WI38 (cell line): ENCODE data around the gene KRTAP10-5.
"Not testable (repeated sequence)": the region's sequence is repeated elsewhere in the genome, so short reads cannot be mapped to it uniquely, and the experiment has no call there.

Experiments
- H3K4me3 ChIP-seq: 2 replicates; pipeline ENCODE4 v1.5.1; 2011; ENCODE audit warnings: low read depth, mild to moderate bottlenecking, control low read depth, low read length
- CTCF ChIP-seq: IDR thresholded peaks from 2 replicates; pipeline ENCODE4 v1.5.1; 2012; ENCODE audit warnings: low read depth, mild to moderate bottlenecking, control low read depth, low read length

The KRTAP10-5 gene

GRCh38 chr21:44614961-44615391 is 34.6 kb upstream of the KRTAP10-5 start:
- TF ChIP-seq CTCF = no peak
- no peak overlapping the region for H3K4me3 ChIP-seq

- H3K4me3 ChIP-seq = no peak overlapping the region
- TF ChIP-seq CTCF = no peak
Measured at GRCh38 chr21:44614161-44614631, 33.8 kb upstream of the KRTAP10-5 start.

- no peak for TF ChIP-seq CTCF
- no peak overlapping the region for H3K4me3 ChIP-seq
Measured at GRCh38 chr21:44613386-44614155, 33.2 kb upstream of the KRTAP10-5 start.

GRCh38 chr21:44612669-44613229 is 32.3 kb upstream of the KRTAP10-5 start:
- no peak for TF ChIP-seq CTCF
- H3K4me3 ChIP-seq = no peak overlapping the region

- TF ChIP-seq CTCF = no peak
- H3K4me3 ChIP-seq = no peak within 1 kb of the TSS
Measured at GRCh38 chr21:44612029-44612486, 31.7 kb upstream of the KRTAP10-5 start, which contains the start of gene KRTAP10-8. Gene KRTAP10-8 (plus strand): TSS chr21:44612079. CDS start chr21:44612101, 22 bp downstream.

GRCh38 chr21:44611551-44611950 is 31.1 kb upstream of the KRTAP10-5 start:
- no peak for TF ChIP-seq CTCF
- H3K4me3 ChIP-seq = no peak overlapping the region

- H3K4me3 ChIP-seq = not testable (repeated sequence)
Measured at GRCh38 chr21:44610157-44610843, 29.9 kb upstream of the KRTAP10-5 start.
